Type B pancreatic cell (in vitro differentiated cells): ENCODE results near the gene CCRL2. TPM values are rescaled to one million over a fixed set of nuclear protein-coding genes. Genes with fewer than 3 reads are reported as not detected.
A peak's percentile ranks its signal among the peaks of the same experiment; 100 is the strongest.

Source experiments
- DNase-seq: peaks from one replicate; pipeline ENCODE4 v3.0.0; 2021; ENCODE audit warnings: mixed read lengths; ENCODE audit not compliant: unreplicated experiment; ENCODE audit errors: extremely low spot score
- H3K27ac Mint-ChIP-seq: 2 replicates; pipeline ENCODE4 v1.8.0; 2021; ENCODE audit warnings: mild to moderate bottlenecking, mixed read lengths
- H3K27me3 Mint-ChIP-seq: 2 replicates; pipeline ENCODE4 v1.8.0; 2021; ENCODE audit warnings: mixed read lengths
- H3K36me3 Mint-ChIP-seq: 2 replicates; pipeline ENCODE4 v1.8.0; 2021; ENCODE audit warnings: mixed read lengths
- H3K4me1 Mint-ChIP-seq: one replicate; pipeline ENCODE4 v1.8.0; 2021; ENCODE audit warnings: mixed read lengths; ENCODE audit not compliant: unreplicated experiment
- H3K4me3 Mint-ChIP-seq: 2 replicates; pipeline ENCODE4 v1.8.0; 2021; ENCODE audit warnings: mild to moderate bottlenecking, mixed read lengths
- H3K9me3 Mint-ChIP-seq: 2 replicates; pipeline ENCODE4 v1.8.0; 2021; ENCODE audit warnings: mixed read lengths
- long read RNA-seq: library from polyadenylated mRNA; unstranded; transcript quantifications from one replicate; pipeline ENCODE4 v2.0.0, GENCODE V29; 2020
- total RNA-seq: library from RNA; stranded (reverse); gene quantifications from 2 replicates; pipeline ENCODE4 v1.2.1, GENCODE V29; 2021; ENCODE audit warnings: low replicate concordance
- TF ChIP-seq, protein P1 (sequence below): fragments of 200-600 bp; sonication (generic); conservative IDR thresholded peaks from 2 replicates; pipeline ENCODE4 v1.5.0; 2021; ENCODE audit warnings: antibody characterized with exemption, mild to moderate bottlenecking

CCRL2 gene, protein sequence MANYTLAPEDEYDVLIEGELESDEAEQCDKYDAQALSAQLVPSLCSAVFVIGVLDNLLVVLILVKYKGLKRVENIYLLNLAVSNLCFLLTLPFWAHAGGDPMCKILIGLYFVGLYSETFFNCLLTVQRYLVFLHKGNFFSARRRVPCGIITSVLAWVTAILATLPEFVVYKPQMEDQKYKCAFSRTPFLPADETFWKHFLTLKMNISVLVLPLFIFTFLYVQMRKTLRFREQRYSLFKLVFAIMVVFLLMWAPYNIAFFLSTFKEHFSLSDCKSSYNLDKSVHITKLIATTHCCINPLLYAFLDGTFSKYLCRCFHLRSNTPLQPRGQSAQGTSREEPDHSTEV
- 0.17 and 0.34 TPM in 2 replicates for total RNA-seq
- long read RNA-seq = 0 reads

DNA sequence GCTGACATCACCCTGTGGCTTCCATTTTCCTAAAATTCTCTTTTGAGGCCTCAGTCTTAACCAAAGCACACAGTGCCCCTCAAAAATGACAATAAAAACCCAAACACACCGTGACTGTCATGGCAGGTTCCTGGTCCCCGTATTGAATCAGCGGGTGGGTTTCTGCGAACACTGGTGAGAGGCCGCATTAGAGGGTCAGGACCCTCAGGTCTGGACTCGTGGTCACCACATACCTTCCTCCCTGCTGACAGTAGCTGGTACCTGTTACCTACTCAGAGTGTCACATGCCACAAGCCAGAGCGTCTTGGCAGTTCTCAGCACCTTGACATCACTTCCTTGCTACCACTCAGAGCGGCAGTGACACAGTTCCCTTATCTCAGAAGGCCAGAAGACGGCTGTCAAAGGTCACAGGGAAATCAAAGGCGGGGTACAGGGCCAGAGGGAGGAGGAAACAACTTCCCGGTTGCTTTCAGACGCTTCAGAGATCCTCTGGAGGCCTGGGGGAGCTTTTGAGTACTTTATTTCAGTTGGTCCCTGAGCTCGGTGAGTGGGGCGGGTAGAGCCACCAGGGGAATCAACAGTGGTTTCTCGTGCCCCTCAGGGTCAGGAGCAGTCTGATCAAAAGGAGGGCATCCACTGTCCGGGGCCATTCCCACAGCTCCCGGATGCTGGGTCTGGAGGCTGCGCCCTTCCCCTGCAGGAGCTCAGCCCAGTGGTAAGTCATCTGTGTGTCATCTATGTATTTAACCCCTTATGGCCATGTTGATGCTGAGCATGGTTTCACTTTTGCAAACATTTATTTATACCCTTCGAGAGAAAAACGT, at the start of gene CCRL2, which contains the start of gene CCR5AS:
TSS of gene CCRL2 (plus strand) at position 472 of the 824 bp plus-strand sequence. CDS start 821 bp downstream, outside the sequence.
TSS of gene CCR5AS (minus strand) at position 279 of the 824 bp plus-strand sequence.
- DNase-seq = no peak
- H3K27ac Mint-ChIP-seq = peak within 1 kb of the TSS; percentile 34
- H3K4me1 Mint-ChIP-seq = peaks cover 6% of the 10 kb centered on the region
- H3K27me3 Mint-ChIP-seq = peaks cover 10% of the 10 kb centered on the region
- H3K36me3 Mint-ChIP-seq = no peaks in the 10 kb centered on the region
- no peaks in the 10 kb centered on the region for H3K9me3 Mint-ChIP-seq
- TF ChIP-seq, protein P1, sequence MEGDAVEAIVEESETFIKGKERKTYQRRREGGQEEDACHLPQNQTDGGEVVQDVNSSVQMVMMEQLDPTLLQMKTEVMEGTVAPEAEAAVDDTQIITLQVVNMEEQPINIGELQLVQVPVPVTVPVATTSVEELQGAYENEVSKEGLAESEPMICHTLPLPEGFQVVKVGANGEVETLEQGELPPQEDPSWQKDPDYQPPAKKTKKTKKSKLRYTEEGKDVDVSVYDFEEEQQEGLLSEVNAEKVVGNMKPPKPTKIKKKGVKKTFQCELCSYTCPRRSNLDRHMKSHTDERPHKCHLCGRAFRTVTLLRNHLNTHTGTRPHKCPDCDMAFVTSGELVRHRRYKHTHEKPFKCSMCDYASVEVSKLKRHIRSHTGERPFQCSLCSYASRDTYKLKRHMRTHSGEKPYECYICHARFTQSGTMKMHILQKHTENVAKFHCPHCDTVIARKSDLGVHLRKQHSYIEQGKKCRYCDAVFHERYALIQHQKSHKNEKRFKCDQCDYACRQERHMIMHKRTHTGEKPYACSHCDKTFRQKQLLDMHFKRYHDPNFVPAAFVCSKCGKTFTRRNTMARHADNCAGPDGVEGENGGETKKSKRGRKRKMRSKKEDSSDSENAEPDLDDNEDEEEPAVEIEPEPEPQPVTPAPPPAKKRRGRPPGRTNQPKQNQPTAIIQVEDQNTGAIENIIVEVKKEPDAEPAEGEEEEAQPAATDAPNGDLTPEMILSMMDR = no peak
- H3K4me3 Mint-ChIP-seq = no peak within 1 kb of the TSS

DNA sequence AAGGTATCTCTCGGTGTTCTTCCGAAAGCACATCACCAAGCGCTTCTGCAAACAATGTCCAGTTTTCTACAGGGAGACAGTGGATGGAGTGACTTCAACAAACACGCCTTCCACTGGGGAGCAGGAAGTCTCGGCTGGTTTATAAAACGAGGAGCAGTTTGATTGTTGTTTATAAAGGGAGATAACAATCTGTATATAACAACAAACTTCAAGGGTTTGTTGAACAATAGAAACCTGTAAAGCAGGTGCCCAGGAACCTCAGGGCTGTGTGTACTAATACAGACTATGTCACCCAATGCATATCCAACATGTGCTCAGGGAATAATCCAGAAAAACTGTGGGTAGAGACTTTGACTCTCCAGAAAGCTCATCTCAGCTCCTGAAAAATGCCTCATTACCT, 48.6 kb upstream of the CCRL2 start:
- no peak for DNase-seq
- Mint-ChIP-seq H3K27me3 (peaks cover 54% of the 10 kb centered on the region), H3K4me3 (no peak overlapping the region), H3K36me3 (no peaks in the 10 kb centered on the region), H3K4me1 (no peaks in the 10 kb centered on the region), H3K9me3 (no peaks in the 10 kb centered on the region), H3K27ac (no peak overlapping the region)
- TF ChIP-seq, protein P1 = no peak

DNA sequence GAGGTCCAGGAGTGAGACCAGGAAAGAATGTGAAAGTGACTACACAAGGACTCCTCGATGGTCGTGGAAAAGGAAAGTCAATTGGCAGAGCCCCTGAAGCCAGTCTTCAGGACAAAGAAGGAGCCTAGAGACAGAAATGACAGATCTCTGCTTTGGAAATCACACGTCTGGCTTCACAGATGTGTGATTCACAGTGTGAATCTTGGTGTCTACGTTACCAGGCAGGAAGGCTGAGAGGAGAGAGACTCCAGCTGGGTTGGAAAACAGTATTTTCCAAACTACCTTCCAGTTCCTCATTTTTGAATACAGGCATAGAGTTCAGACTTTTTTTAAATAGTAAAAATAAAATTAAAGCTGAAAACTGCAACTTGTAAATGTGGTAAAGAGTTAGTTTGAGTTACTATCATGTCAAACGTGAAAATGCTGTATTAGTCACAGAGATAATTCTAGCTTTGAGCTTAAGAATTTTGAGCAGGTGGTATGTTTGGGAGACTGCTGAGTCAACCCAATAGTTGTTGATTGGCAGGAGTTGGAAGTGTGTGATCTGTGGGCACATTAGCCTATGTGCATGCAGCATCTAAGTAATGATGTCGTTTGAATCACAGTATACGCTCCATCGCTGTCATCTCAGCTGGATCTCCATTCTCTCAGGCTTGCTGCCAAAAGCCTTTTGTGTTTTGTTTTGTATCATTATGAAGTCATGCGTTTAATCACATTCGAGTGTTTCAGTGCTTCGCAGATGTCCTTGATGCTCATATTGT, 47.1 kb upstream of the CCRL2 start:
- peaks cover 40% of the 10 kb centered on the region for H3K27me3 Mint-ChIP-seq
- no peaks in the 10 kb centered on the region for H3K4me1 Mint-ChIP-seq
- no peaks in the 10 kb centered on the region for H3K36me3 Mint-ChIP-seq
- H3K9me3 Mint-ChIP-seq = no peaks in the 10 kb centered on the region
- no peak for DNase-seq
- H3K27ac Mint-ChIP-seq = no peak overlapping the region
- H3K4me3 Mint-ChIP-seq = no peak overlapping the region
- TF ChIP-seq, protein P1 = no peak

DNA sequence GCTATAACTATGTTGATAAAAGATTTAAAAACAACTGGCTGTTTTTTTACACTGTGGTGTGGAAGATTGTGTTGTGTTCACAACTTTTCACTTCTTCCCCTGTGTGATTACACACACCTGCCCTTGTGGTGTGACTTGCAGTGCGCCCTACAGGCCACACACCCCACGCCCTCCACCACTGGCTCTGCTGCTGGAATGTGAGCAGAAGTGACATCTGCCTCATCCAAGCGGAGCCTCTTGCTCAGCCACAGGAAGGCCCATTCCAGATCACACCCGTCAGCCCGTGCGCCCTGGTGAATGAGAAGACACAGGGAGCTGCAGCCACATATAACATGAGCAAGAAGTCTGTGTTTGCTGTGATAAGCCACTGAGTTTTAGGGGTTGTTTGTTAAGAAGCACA, 46.2 kb upstream of the CCRL2 start:
- no peak overlapping the region for H3K27ac Mint-ChIP-seq
- TF ChIP-seq, protein P1 = no peak
- H3K9me3 Mint-ChIP-seq = no peaks in the 10 kb centered on the region

More for the DNA sequence above, 46.2 kb upstream of the CCRL2 start:
- no peaks in the 10 kb centered on the region for H3K4me1 Mint-ChIP-seq
- H3K36me3 Mint-ChIP-seq = no peaks in the 10 kb centered on the region
- peaks cover 34% of the 10 kb centered on the region for H3K27me3 Mint-ChIP-seq
- H3K4me3 Mint-ChIP-seq = no peak overlapping the region
- DNase-seq = no peak
